Fibroblast of lung (primary cell): ENCODE measurements around the gene ADCK1. TPM values are rescaled to one million over a fixed set of nuclear protein-coding genes. Genes with fewer than 3 reads are reported as not detected.

ENCODE experiments used
- DNase-seq, 2 donors: peaks; one replicate each; pipeline versions ENCODE4 v3.0.0 to v3.0.0-alpha.2; 2010; ENCODE audit warnings: low read depth in 2 of 2
- H2AFZ ChIP-seq: 2 replicates; pipeline ENCODE4 v1.5.1; 2012; ENCODE audit warnings: low read length, control low read depth, inconsistent platforms
- H3K27ac ChIP-seq: 2 replicates; pipeline ENCODE4 v1.5.1; 2011; ENCODE audit warnings: low read length, control low read depth; ENCODE audit not compliant: insufficient read depth
- H3K27me3 ChIP-seq: 2 replicates; pipeline ENCODE4 v1.5.1; 2011; ENCODE audit warnings: mild to moderate bottlenecking, low read length; ENCODE audit not compliant: control insufficient read depth, insufficient read depth
- H3K36me3 ChIP-seq: 2 replicates; pipeline ENCODE4 v1.5.1; 2011; ENCODE audit warnings: low read length; ENCODE audit not compliant: control insufficient read depth, insufficient read depth
- H3K4me1 ChIP-seq: 2 replicates; pipeline ENCODE4 v1.5.1; 2011; ENCODE audit warnings: low read length; ENCODE audit not compliant: control insufficient read depth, insufficient read depth; ENCODE audit errors: extremely low read depth
- H3K4me2 ChIP-seq: 2 replicates; pipeline ENCODE4 v1.5.1; 2011; ENCODE audit warnings: low read length, control low read depth; ENCODE audit not compliant: insufficient read depth; ENCODE audit errors: extremely low read depth
- H3K4me3 ChIP-seq, 4 experiments: fragments of 200-600 bp in 1 of 4; sonication (generic) in 1 of 4; replicated peaks in 1 of 4; 2 replicates each; pipeline ENCODE4 v1.5.1; 2011 to 2016; ENCODE audit warnings: low read length in 4 of 4, low read depth in 3 of 4, mild to moderate bottlenecking in 3 of 4, control low read depth in 2 of 4, inconsistent platforms in 1 of 4, mixed read lengths in 1 of 4; ENCODE audit not compliant: insufficient read depth in 1 of 4; ENCODE audit errors: control extremely low read depth in 1 of 4
- H3K79me2 ChIP-seq: 2 replicates; pipeline ENCODE4 v1.5.1; 2012; ENCODE audit warnings: mild to moderate bottlenecking, low read length, inconsistent platforms; ENCODE audit not compliant: control insufficient read depth, insufficient read depth
- H3K9ac ChIP-seq: 2 replicates; pipeline ENCODE4 v1.5.1; 2011; ENCODE audit warnings: mild to moderate bottlenecking, low read length, control low read depth; ENCODE audit not compliant: insufficient read depth
- H3K9me3 ChIP-seq: 2 replicates; pipeline ENCODE4 v1.5.1; 2012; ENCODE audit warnings: low read depth, low read length; ENCODE audit not compliant: control insufficient read depth, insufficient read depth
- H4K20me1 ChIP-seq: 2 replicates; pipeline ENCODE4 v1.5.1; 2011; ENCODE audit warnings: low read length; ENCODE audit not compliant: control insufficient read depth, insufficient read depth; ENCODE audit errors: extremely low read depth
- EZH2 ChIP-seq: IDR thresholded peaks from 2 replicates; pipeline ENCODE4 v1.5.1; 2012; ENCODE audit warnings: low read length, control low read depth, mild to moderate bottlenecking; ENCODE audit errors: missing control alignments
- polyA plus RNA-seq, 2 donors: library from polyadenylated mRNA; depleted of rRNA in 1 of 2; stranded (reverse) in 1 of 2; unstranded in 1 of 2; fragments of >200 nt; gene quantifications; 2 replicates each; pipeline ENCODE4 v1.2.1, GENCODE V29; 2011 to 2012; ENCODE audit warnings: missing spikeins in 1 of 2
- total RNA-seq: library from RNA; depleted of rRNA; stranded (reverse); fragments of >200 nt; gene quantifications from 2 replicates; pipeline ENCODE4 v1.2.1, GENCODE V29; 2014
- TF ChIP-seq, protein P1 (sequence below), 2 donors: IDR thresholded peaks in 1 of 2; conservative IDR thresholded peaks in 1 of 2; 1 replicate in 1 of 2; 2 replicates in 1 of 2; pipeline ENCODE4 v1.5.1; 2011 to 2012; ENCODE audit warnings: low read length in 2 of 2, control low read depth in 1 of 2, inconsistent platforms in 1 of 2, low read depth in 1 of 2, mild to moderate bottlenecking in 1 of 2

The ADCK1 gene
- total and polyA plus RNA-seq, 2 donors (not counting 1 experiment from before 2014, with no cell fraction given), result 4.6 to 4.8 TPM

GRCh38 chr14:77856941-77857340, 57.0 kb downstream of the ADCK1 start:
- Histone ChIP-seq H3K36me3 (no peaks in the 10 kb centered on the region), H3K27ac (no peak overlapping the region)

DNA sequence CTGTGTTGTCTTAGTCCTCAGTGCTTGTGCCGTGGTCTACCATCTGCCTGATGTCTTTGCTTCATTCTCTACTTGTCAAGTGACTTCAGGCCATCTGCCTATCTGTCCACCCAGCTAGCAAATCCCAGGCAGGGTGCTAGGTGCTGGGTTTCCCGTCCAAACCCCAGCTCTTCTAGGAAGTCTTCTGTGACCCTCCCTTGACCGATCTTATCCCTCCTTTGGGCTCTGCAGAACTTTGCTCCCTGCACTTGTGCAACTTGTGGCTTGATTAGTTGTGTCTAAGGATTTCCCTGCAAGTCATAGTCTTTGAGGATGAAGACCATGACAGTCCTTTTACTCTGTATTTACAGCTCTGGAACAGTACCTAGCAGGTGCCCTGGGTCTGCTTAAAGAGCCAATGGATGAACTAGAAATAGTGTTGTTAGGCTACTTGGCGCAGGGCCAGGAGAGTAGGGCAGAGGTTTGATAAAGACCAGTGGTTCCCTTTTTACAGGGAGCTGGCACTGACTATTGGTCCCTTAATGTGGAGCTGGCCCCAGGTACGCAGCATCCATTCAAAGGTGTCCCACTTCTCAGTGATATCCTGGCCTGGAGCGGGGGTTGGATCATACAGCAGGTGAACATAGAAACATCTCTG, 60.1 kb downstream of the ADCK1 start:
- no peaks in the 10 kb centered on the region for H3K9me3 ChIP-seq
- no peaks in the 10 kb centered on the region for H3K27me3 ChIP-seq
- H4K20me1 ChIP-seq, result no peaks in the 10 kb centered on the region
- no peaks in the 10 kb centered on the region for H3K4me1 ChIP-seq
- H2AFZ ChIP-seq, result no peak overlapping the region
- H3K9ac ChIP-seq, result no peak overlapping the region
- no peak overlapping the region for H3K27ac ChIP-seq
- no peak overlapping the region for H3K4me3 ChIP-seq
- no peaks in the 10 kb centered on the region for H3K79me2 ChIP-seq
- DNase-seq, result no peak
- no peaks in the 10 kb centered on the region for H3K36me3 ChIP-seq
- H3K4me2 ChIP-seq, result no peak overlapping the region
- TF ChIP-seq EZH2, result no peak
- TF ChIP-seq, protein P1, sequence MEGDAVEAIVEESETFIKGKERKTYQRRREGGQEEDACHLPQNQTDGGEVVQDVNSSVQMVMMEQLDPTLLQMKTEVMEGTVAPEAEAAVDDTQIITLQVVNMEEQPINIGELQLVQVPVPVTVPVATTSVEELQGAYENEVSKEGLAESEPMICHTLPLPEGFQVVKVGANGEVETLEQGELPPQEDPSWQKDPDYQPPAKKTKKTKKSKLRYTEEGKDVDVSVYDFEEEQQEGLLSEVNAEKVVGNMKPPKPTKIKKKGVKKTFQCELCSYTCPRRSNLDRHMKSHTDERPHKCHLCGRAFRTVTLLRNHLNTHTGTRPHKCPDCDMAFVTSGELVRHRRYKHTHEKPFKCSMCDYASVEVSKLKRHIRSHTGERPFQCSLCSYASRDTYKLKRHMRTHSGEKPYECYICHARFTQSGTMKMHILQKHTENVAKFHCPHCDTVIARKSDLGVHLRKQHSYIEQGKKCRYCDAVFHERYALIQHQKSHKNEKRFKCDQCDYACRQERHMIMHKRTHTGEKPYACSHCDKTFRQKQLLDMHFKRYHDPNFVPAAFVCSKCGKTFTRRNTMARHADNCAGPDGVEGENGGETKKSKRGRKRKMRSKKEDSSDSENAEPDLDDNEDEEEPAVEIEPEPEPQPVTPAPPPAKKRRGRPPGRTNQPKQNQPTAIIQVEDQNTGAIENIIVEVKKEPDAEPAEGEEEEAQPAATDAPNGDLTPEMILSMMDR (conservative IDR thresholded peaks at IDR 0.05 in 1 of 2, IDR thresholded peaks at IDR 0.05 in 1 of 2; ENCODE audit: low read depth in 1 of 2, low read length in 2 of 2), result no peak

More at GRCh38 chr14:77856941-77857340, 57.0 kb downstream of the ADCK1 start:
- Histone ChIP-seq H3K9ac (no peak overlapping the region), H3K4me3 (no peak overlapping the region), H4K20me1 (no peaks in the 10 kb centered on the region), H2AFZ (no peak overlapping the region), H3K27me3 (no peaks in the 10 kb centered on the region), H3K4me2 (no peak overlapping the region), H3K79me2 (no peaks in the 10 kb centered on the region), H3K4me1 (no peaks in the 10 kb centered on the region), H3K9me3 (no peaks in the 10 kb centered on the region)
- TF ChIP-seq EZH2, result no peak
- TF ChIP-seq, protein P1 (conservative IDR thresholded peaks at IDR 0.05 in 1 of 2, IDR thresholded peaks at IDR 0.05 in 1 of 2; ENCODE audit: low read depth in 1 of 2, low read length in 2 of 2), result no peak
- no peak for DNase-seq

GRCh38 chr14:77861201-77861600, 61.3 kb downstream of the ADCK1 start:
- Histone ChIP-seq H3K27me3 (no peaks in the 10 kb centered on the region), H3K4me2 (no peak overlapping the region), H3K27ac (no peak overlapping the region), H3K4me1 (no peaks in the 10 kb centered on the region), H2AFZ (no peak overlapping the region), H3K9me3 (no peaks in the 10 kb centered on the region), H4K20me1 (no peaks in the 10 kb centered on the region), H3K9ac (no peak overlapping the region), H3K36me3 (no peaks in the 10 kb centered on the region), H3K79me2 (no peaks in the 10 kb centered on the region), H3K4me3 (no peak overlapping the region)
- TF ChIP-seq, protein P1 (conservative IDR thresholded peaks at IDR 0.05 in 1 of 2, IDR thresholded peaks at IDR 0.05 in 1 of 2; ENCODE audit: low read depth in 1 of 2, low read length in 2 of 2), result no peak
- TF ChIP-seq EZH2, result no peak
- DNase-seq, result no peak
